NCI-H2196 (cell line): ENCODE measurements around the gene CACNA1E.

Experiments used
- DNase-seq: peaks from one replicate; lab custom pipeline; 2025; ENCODE audit not compliant: unreplicated experiment; lab: John Stamatoyannopoulos, UW

The CACNA1E gene

GRCh38 chr1:181559142-181559541 lies 75.8 kb downstream of the CACNA1E start:
- DNase-seq: no peak

- no peak for DNase-seq
Measured at GRCh38 chr1:181562395-181562794, 79.1 kb downstream of the CACNA1E start.

GRCh38 chr1:181568736-181569135 lies 85.4 kb downstream of the CACNA1E start:
- no peak for DNase-seq

- no peak for DNase-seq
Measured at GRCh38 chr1:181577475-181577874, 94.2 kb downstream of the CACNA1E start.

GRCh38 chr1:181583598-181583997 lies 100.3 kb downstream of the CACNA1E start:
- DNase-seq: peak; percentile 47

GRCh38 chr1:181587870-181588438 lies 104.6 kb downstream of the CACNA1E start:
- DNase-seq: no peak

- DNase-seq: no peak
Measured at GRCh38 chr1:181588631-181589030, 105.3 kb downstream of the CACNA1E start.

GRCh38 chr1:181592255-181592859 lies 109.0 kb downstream of the CACNA1E start:
- DNase-seq: no peak

GRCh38 chr1:181593042-181593441 lies 109.7 kb downstream of the CACNA1E start:
- no peak for DNase-seq

GRCh38 chr1:181594553-181594952 lies 111.2 kb downstream of the CACNA1E start:
- no peak for DNase-seq

- no peak for DNase-seq
Measured at GRCh38 chr1:181595234-181595633, 111.9 kb downstream of the CACNA1E start.

GRCh38 chr1:181601186-181601950 lies 118.1 kb downstream of the CACNA1E start:
- DNase-seq: no peak

GRCh38 chr1:181603735-181604410 lies 120.6 kb downstream of the CACNA1E start:
- no peak for DNase-seq

- DNase-seq: peak; percentile 14
Measured at GRCh38 chr1:181604482-181605249, 121.3 kb downstream of the CACNA1E start.

GRCh38 chr1:181607524-181607923 lies 124.2 kb downstream of the CACNA1E start:
- no peak for DNase-seq

GRCh38 chr1:181608386-181608785 lies 125.1 kb downstream of the CACNA1E start:
- DNase-seq: no peak

- DNase-seq: no peak
Measured at GRCh38 chr1:181608948-181609347, 125.6 kb downstream of the CACNA1E start.

GRCh38 chr1:181612100-181612499 lies 128.8 kb downstream of the CACNA1E start:
- DNase-seq: no peak

- DNase-seq: no peak
Measured at GRCh38 chr1:181618559-181618958, 135.2 kb downstream of the CACNA1E start.

GRCh38 chr1:181620183-181620582 lies 136.9 kb downstream of the CACNA1E start:
- DNase-seq: no peak

GRCh38 chr1:181623850-181624249 lies 140.5 kb downstream of the CACNA1E start:
- no peak for DNase-seq
